Measurements from ENCODE around the gene RPS25.
A peak's percentile ranks its signal among the peaks of the same experiment; 100 is the strongest.
"Not testable (repeated sequence)": the region's sequence is repeated elsewhere in the genome, so short reads cannot be mapped to it uniquely, and the experiment has no call there.

The RPS25 gene

DNA sequence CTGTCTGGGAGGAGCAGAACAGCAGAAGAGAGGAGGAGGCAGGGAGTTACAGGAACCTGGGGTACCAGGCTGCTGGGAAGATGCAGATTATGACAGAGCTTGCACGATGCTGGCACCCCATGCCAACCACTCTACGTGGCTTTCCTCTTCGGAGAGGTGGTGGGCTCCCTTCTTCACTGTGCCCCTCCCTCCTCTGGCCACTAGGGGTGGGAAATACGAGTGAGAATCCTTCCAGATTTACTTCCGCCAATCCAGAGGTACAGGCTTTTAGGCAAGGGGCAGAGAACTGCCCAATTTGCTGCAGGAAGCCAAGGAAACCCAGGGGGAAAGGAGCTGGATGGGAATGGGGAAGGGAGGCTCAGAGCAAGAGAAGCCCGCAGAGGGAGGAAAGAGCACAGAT, 26.6 kb upstream of the RPS25 start:
- H3K79me2 ChIP-seq (ENCODE audit: insufficient read depth, low read length), result no peaks in the 10 kb centered on the region
- no peaks in the 10 kb centered on the region for H4K20me1 ChIP-seq (ENCODE audit: low read depth, low read length)
- no peak overlapping the region for H3K4me3 ChIP-seq (ENCODE audit: insufficient read depth, low read length, poor library complexity, severe bottlenecking)
- no peak overlapping the region for H3K4me2 ChIP-seq (ENCODE audit: low read depth, low read length, poor library complexity, severe bottlenecking)
- no peak overlapping the region for H3K27ac ChIP-seq (ENCODE audit: low read depth, low read length)
- H3K9ac ChIP-seq (ENCODE audit: low read length), result no peak overlapping the region
- H3K36me3 ChIP-seq (ENCODE audit: low read length), result 0 out of 2 replicates have a peak, but pooled peaks cover 2% of the 10 kb centered on the region
- H3K9me2 ChIP-seq (replicated peaks; ENCODE audit: insufficient read depth, low read length), result no peaks in the 10 kb centered on the region
- H2AFZ ChIP-seq (ENCODE audit: low read depth, low read length, severe bottlenecking), result no peak overlapping the region
- TF ChIP-seq, protein P1, sequence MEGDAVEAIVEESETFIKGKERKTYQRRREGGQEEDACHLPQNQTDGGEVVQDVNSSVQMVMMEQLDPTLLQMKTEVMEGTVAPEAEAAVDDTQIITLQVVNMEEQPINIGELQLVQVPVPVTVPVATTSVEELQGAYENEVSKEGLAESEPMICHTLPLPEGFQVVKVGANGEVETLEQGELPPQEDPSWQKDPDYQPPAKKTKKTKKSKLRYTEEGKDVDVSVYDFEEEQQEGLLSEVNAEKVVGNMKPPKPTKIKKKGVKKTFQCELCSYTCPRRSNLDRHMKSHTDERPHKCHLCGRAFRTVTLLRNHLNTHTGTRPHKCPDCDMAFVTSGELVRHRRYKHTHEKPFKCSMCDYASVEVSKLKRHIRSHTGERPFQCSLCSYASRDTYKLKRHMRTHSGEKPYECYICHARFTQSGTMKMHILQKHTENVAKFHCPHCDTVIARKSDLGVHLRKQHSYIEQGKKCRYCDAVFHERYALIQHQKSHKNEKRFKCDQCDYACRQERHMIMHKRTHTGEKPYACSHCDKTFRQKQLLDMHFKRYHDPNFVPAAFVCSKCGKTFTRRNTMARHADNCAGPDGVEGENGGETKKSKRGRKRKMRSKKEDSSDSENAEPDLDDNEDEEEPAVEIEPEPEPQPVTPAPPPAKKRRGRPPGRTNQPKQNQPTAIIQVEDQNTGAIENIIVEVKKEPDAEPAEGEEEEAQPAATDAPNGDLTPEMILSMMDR (IDR thresholded peaks at IDR 0.05; ENCODE audit: insufficient read depth, low read length, poor library complexity, severe bottlenecking), result no peak
- TF ChIP-seq EZH2phosphoT487 (conservative IDR thresholded peaks at IDR 0.05; ENCODE audit: low read length), result no peak
- H3K27me3 ChIP-seq (ENCODE audit: low read length), result no peaks in the 10 kb centered on the region
- no peaks in the 10 kb centered on the region for H3K9me3 ChIP-seq (ENCODE audit: insufficient read depth, low read length)
- peaks cover 5% of the 10 kb centered on the region; the same call in 1 of the 2 replicates for H3F3A ChIP-seq (ENCODE audit: insufficient read depth)

DNA sequence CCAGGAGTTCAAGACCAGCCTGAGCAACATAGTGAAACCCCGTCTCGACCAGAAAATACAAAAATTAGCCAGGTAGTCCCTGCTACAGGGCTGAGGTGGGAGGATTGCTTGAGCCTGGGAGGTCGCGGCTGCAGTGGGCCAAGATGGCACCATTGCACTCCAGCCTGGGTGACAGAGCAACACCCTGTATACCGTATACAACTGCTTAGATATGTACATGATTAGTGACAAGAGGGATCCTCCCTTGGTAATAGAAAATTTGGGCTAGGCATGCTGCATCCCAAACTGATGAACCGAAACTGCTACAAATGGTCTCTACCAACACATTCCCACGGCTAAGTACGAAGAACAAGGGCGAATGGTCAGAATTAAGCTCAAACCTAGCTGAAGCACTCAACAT, 24.8 kb upstream of the RPS25 start:
- H3K79me2 ChIP-seq (ENCODE audit: insufficient read depth, low read length), result no peaks in the 10 kb centered on the region
- H3K9ac ChIP-seq (ENCODE audit: low read length), result no peak overlapping the region
- H3F3A ChIP-seq (ENCODE audit: insufficient read depth), result peaks cover 5% of the 10 kb centered on the region; the same call in 1 of the 2 replicates
- no peak overlapping the region for H3K27ac ChIP-seq (ENCODE audit: low read depth, low read length)
- H3K4me3 ChIP-seq (ENCODE audit: insufficient read depth, low read length, poor library complexity, severe bottlenecking), result no peak overlapping the region
- 0 out of 2 replicates have a peak, but pooled peaks cover 2% of the 10 kb centered on the region for H3K36me3 ChIP-seq (ENCODE audit: low read length)
- no peaks in the 10 kb centered on the region for H3K9me3 ChIP-seq (ENCODE audit: insufficient read depth, low read length)
- H3K9me2 ChIP-seq (replicated peaks; ENCODE audit: insufficient read depth, low read length), result no peaks in the 10 kb centered on the region
- no peaks in the 10 kb centered on the region for H3K27me3 ChIP-seq (ENCODE audit: low read length)
- no peak overlapping the region for H3K4me2 ChIP-seq (ENCODE audit: low read depth, low read length, poor library complexity, severe bottlenecking)
- no peak overlapping the region for H2AFZ ChIP-seq (ENCODE audit: low read depth, low read length, severe bottlenecking)
- H4K20me1 ChIP-seq (ENCODE audit: low read depth, low read length), result no peaks in the 10 kb centered on the region
- TF ChIP-seq, protein P1 (IDR thresholded peaks at IDR 0.05; ENCODE audit: insufficient read depth, low read length, poor library complexity, severe bottlenecking), result no peak
- no peak for TF ChIP-seq EZH2phosphoT487 (conservative IDR thresholded peaks at IDR 0.05; ENCODE audit: low read length)

DNA sequence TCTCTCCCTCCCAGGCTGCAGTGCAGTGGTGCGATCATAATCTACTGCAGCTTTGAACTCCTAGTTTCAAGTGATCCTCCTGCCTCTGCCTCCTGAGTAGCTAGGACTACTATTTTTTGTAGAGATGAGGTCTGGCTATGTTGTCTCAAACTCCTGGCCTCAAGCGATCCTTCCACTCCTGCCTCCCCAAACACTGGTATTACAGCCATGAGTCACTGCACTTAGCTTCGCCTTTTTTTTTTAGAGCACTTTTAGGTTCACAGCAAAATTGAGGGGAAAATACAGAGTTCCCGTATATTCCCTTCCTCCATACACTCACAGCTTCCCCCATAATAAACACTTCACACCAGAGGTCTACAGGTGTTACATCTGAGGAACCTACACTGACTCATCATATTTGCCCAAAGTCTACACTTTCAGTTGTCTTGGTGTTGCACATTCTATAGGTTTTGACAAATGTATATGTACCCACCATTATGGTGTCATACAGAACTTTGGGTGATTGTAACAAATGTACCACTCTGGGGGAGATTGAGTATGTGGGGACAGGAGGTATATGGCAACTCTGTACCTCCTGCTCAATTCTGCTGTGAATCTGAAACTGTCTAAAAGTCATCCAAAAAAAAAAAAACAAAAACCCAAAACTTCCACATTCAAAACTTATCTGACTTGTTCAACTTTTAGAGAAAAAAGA, 23.8 kb upstream of the RPS25 start:
- Histone ChIP-seq H3K4me2 (ENCODE audit: low read depth, low read length, poor library complexity, severe bottlenecking) (no peak overlapping the region), H3K27ac (ENCODE audit: low read depth, low read length) (no peak overlapping the region), H3K27me3 (ENCODE audit: low read length) (no peaks in the 10 kb centered on the region), H3K79me2 (ENCODE audit: insufficient read depth, low read length) (no peaks in the 10 kb centered on the region), H2AFZ (ENCODE audit: low read depth, low read length, severe bottlenecking) (no peak overlapping the region), H3F3A (ENCODE audit: insufficient read depth) (peaks cover 5% of the 10 kb centered on the region; the same call in 1 of the 2 replicates), H3K36me3 (ENCODE audit: low read length) (no peaks in the 10 kb centered on the region), H4K20me1 (ENCODE audit: low read depth, low read length) (no peaks in the 10 kb centered on the region), H3K9me3 (ENCODE audit: insufficient read depth, low read length) (no peaks in the 10 kb centered on the region), H3K9ac (ENCODE audit: low read length) (no peak overlapping the region), H3K4me3 (ENCODE audit: insufficient read depth, low read length, poor library complexity, severe bottlenecking) (no peak overlapping the region), H3K9me2 (replicated peaks; ENCODE audit: insufficient read depth, low read length) (no peaks in the 10 kb centered on the region)
- TF ChIP-seq EZH2phosphoT487 (conservative IDR thresholded peaks at IDR 0.05; ENCODE audit: low read length), result no peak
- TF ChIP-seq, protein P1 (IDR thresholded peaks at IDR 0.05; ENCODE audit: insufficient read depth, low read length, poor library complexity, severe bottlenecking), result no peak

DNA sequence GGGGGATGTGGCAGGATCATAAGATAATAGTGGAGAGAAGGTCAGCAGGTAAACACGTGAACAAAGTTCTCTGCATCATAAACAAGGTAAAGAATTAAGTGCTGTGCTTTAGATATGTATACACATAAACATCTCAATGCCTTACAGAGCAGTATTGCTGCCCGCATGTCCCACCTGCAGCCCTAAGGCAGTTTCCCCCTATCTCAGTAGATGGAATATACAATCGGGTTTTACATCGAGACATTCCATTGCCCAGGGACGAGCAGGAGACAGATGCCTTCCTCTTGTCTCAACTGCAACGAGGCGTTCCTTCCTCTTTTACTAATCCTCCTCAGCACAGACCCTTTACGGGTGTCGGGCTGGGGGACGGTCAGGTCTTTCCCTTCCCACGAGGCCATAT, 21.3 kb upstream of the RPS25 start:
- H2AFZ ChIP-seq (ENCODE audit: low read depth, low read length, severe bottlenecking); H4K20me1 ChIP-seq (ENCODE audit: low read depth, low read length); H3K9me3 ChIP-seq (ENCODE audit: insufficient read depth, low read length): not testable (repeated sequence)

More for the DNA sequence above, 21.3 kb upstream of the RPS25 start:
- not testable (repeated sequence) for H3K9ac ChIP-seq (ENCODE audit: low read length); H3K4me3 ChIP-seq (ENCODE audit: insufficient read depth, low read length, poor library complexity, severe bottlenecking); H3K4me2 ChIP-seq (ENCODE audit: low read depth, low read length, poor library complexity, severe bottlenecking); H3K27me3 ChIP-seq (ENCODE audit: low read length); H3F3A ChIP-seq (ENCODE audit: insufficient read depth); H3K36me3 ChIP-seq (ENCODE audit: low read length); H3K9me2 ChIP-seq (replicated peaks; ENCODE audit: insufficient read depth, low read length); H3K79me2 ChIP-seq (ENCODE audit: insufficient read depth, low read length)
- H3K27ac ChIP-seq (ENCODE audit: low read depth, low read length), result 0 out of 2 replicates have a peak overlapping the region, but pooled peaks have one; percentile 45
